Gastrocnemius medialis (tissue), 4 donors: Measurements from ENCODE around the gene TMEM30A.

ENCODE experiments used
- POLR2A ChIP-seq, 2 donors: fragments of 450-650 bp; IDR thresholded peaks; one replicate each; pipeline ENCODE4 v1.6.1; 2017; ENCODE audit warnings: antibody characterized with exemption in 2 of 2, mild to moderate bottlenecking in 2 of 2, moderate library complexity in 2 of 2
- TF ChIP-seq, protein P1 (sequence below), 5 experiments: fragments of 450-650 bp in 3 of 5; fragments of 200-600 bp in 2 of 5; sonication (generic) in 2 of 5; IDR thresholded peaks in 4 of 5; conservative IDR thresholded peaks in 1 of 5; 1 replicate in 4 of 5; 2 replicates in 1 of 5; pipeline ENCODE4 v1.5.1; 2016 to 2019; ENCODE audit warnings: antibody characterized with exemption in 5 of 5, mild to moderate bottlenecking in 3 of 5, moderate library complexity in 3 of 5

DNA sequence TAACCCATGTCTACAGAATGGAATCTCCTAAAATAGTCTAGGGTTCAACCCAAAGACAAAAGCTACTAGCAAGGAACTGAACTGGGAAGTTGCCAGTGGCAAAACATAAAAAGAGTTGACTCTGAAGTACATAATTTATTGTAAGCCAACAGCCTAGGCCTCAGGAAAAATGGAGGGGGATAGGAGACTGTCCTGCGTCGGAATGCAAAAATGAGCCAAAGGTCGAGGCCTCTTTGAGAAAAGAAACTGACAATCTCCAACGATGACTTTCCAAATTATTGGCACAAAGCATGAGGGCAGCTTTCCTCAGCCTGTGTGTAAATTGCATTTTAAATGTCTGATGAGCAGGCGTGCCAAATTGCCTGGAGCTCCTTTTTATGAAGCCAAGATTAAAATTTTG is 80.9 kb downstream of the TMEM30A start:
- TF ChIP-seq, protein P1, sequence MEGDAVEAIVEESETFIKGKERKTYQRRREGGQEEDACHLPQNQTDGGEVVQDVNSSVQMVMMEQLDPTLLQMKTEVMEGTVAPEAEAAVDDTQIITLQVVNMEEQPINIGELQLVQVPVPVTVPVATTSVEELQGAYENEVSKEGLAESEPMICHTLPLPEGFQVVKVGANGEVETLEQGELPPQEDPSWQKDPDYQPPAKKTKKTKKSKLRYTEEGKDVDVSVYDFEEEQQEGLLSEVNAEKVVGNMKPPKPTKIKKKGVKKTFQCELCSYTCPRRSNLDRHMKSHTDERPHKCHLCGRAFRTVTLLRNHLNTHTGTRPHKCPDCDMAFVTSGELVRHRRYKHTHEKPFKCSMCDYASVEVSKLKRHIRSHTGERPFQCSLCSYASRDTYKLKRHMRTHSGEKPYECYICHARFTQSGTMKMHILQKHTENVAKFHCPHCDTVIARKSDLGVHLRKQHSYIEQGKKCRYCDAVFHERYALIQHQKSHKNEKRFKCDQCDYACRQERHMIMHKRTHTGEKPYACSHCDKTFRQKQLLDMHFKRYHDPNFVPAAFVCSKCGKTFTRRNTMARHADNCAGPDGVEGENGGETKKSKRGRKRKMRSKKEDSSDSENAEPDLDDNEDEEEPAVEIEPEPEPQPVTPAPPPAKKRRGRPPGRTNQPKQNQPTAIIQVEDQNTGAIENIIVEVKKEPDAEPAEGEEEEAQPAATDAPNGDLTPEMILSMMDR (IDR thresholded peaks at IDR 0.05 in 4 of 5, conservative IDR thresholded peaks at IDR 0.05 in 1 of 5) = no peak
- no peak for TF ChIP-seq POLR2A (IDR thresholded peaks at IDR 0.05)
